ENCODE results near the gene LYRM4.

Gene LYRM4

DNA sequence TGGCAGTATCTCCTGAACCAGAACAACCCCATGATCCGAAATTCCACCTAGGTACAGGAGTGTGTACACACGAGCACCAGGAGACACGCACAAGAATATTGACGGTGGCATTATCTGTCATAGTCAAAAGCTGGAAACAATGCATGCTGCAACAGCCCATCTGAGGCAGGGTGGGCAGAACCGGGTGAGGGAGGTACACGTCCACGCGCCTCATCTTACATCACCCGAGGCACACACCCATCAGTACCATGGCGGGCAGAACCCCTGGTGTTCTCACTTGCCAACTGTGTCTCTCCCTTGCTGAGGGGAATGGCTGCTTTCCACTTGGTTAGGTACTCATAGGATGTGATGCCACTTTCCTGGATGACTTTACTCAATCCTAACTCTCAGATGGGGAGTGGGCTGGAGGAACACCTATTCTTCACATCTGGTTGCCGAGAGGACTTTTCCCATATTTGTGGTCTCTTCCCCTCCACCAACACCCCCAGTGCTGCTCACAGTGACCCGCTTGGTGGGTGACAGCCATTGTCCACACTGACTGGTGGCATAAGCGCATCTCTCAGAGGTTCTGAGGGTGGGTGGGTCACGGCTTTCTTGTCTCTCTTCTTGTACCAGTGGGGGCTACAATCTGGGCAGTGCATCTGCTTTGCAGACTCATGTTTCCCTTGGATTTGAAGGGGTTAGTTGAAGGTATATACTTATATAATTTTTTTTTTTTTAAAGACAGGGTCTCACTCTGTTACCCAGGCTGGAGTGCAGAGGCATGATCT, 162.1 kb downstream of the LYRM4 start:
- TF ChIP-seq, protein P1, sequence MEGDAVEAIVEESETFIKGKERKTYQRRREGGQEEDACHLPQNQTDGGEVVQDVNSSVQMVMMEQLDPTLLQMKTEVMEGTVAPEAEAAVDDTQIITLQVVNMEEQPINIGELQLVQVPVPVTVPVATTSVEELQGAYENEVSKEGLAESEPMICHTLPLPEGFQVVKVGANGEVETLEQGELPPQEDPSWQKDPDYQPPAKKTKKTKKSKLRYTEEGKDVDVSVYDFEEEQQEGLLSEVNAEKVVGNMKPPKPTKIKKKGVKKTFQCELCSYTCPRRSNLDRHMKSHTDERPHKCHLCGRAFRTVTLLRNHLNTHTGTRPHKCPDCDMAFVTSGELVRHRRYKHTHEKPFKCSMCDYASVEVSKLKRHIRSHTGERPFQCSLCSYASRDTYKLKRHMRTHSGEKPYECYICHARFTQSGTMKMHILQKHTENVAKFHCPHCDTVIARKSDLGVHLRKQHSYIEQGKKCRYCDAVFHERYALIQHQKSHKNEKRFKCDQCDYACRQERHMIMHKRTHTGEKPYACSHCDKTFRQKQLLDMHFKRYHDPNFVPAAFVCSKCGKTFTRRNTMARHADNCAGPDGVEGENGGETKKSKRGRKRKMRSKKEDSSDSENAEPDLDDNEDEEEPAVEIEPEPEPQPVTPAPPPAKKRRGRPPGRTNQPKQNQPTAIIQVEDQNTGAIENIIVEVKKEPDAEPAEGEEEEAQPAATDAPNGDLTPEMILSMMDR (IDR thresholded peaks at IDR 0.05; ENCODE audit: low read depth, low read length, missing control alignments) = no peak
- no peak for DNase-seq (ENCODE audit: low read depth)
- no peak overlapping the region for H3K4me3 ChIP-seq (ENCODE audit: low read depth, low read length)
- in situ Hi-C loops (cut with HindIII; ENCODE audit: low sequenced_read_pairs) = no loop called here

DNA sequence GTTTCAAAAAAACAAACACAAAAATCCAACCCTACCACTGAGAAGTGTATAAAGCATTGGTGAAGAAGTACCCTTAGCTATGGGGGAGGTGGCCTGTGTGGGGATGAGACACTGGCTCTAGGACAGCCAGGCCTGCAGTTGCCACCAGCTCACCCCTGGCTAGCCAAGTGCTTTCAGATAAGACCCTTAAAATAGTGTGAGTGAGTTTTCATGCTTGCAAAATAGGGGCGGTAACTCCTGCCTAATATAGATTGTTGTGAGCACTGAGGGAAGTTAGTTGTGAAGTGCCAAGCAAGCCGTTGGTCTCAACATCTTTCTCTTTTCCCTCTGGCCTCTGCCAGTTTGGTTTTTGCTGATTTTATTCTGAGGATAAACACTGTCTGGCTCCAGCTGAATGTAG, 164.3 kb downstream of the LYRM4 start:
- no peak for DNase-seq (ENCODE audit: low read depth)
- in situ Hi-C loops (cut with HindIII; ENCODE audit: low sequenced_read_pairs) = no loop called here
- TF ChIP-seq, protein P1 (IDR thresholded peaks at IDR 0.05; ENCODE audit: low read depth, low read length, missing control alignments) = no peak
- H3K4me3 ChIP-seq (ENCODE audit: low read depth, low read length) = no peak overlapping the region

DNA sequence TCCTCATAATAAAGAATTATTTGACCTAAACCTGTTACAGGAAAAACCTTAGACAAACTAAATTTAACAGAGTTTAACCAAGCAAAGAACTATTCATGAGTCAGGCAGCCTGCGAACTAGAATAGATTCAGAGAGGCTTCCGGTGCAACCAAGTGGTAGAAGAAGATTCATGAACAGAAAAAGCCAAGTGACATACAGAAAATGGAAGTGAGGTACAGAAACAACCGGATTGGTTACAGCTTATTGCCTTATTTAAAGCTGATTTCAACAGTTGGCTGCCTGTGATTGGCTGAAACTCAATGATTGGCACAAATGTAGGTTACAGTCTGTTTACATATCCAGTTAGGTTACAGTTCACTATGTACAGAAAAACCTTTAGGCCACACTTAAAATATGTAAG, 165.5 kb downstream of the LYRM4 start:
- in situ Hi-C loops (cut with HindIII; ENCODE audit: low sequenced_read_pairs) = no loop called here
- no peak for DNase-seq (ENCODE audit: low read depth)
- TF ChIP-seq, protein P1 (IDR thresholded peaks at IDR 0.05; ENCODE audit: low read depth, low read length, missing control alignments) = no peak
- H3K4me3 ChIP-seq (ENCODE audit: low read depth, low read length) = no peak overlapping the region

DNA sequence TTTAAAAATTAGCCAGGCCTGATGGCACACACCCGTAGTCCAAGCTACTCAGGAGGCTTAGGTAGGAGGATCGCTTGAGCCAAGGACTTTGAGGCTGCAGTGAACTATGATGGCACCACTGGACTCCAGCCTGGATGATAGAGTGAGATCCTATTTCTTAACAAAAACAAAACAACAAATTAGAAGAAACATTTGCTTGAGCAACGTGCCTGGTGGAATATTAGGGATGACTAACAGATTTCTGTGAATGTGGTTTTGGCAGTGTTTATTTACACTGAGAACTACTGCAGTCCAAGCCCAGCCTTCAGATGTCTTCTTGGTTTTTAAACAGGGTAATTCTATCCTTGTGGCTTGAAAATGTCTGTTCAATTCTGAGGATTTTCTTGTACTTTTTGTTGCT, 166.4 kb downstream of the LYRM4 start:
- DNase-seq (ENCODE audit: low read depth) = peak; percentile 89
- TF ChIP-seq, protein P1 (IDR thresholded peaks at IDR 0.05; ENCODE audit: low read depth, low read length, missing control alignments) = no peak
- no peak overlapping the region for H3K4me3 ChIP-seq (ENCODE audit: low read depth, low read length)
- in situ Hi-C loops (cut with HindIII; ENCODE audit: low sequenced_read_pairs) = no loop called here

DNA sequence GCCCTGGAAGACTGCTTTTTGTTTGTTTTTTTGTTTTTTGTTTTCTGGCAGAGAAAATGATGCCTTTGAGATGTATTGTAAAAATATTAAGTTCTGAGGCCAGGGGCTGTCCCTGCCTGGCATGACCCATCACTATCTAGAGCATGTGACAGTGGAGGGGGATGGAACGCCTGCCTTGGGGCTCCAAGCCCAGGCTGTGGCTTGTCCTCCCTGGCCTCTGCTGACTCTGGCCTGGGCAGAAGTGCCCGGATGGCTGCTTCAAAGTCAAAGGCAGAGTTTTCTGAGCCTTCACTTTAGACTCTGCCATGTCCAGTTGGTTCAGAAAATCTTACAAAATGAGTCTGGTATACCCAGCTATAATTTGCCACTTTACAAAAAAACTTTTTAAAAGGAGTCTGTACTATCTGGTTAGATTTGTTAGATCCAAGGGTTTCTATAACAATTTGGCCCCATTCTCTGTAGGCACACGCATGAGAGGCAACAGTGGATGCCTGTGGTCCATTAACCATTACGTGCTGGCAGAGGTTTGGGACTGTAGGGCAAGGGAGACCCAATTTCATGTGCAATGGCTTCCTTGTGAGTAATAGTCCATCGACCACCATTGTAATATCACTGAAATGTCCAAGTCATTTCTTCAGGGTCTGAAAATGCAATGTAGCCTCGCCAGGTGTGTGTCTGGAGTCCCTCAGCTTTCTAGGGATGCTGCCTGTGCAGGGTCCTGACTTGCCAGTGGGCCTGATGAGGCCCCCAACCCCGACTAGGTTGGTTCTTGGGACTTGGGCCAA, 167.3 kb downstream of the LYRM4 start:
- no peak overlapping the region for H3K4me3 ChIP-seq (ENCODE audit: low read depth, low read length)
- TF ChIP-seq, protein P1 (IDR thresholded peaks at IDR 0.05; ENCODE audit: low read depth, low read length, missing control alignments) = no peak
- no peak for DNase-seq (ENCODE audit: low read depth)
- in situ Hi-C loops (cut with HindIII; ENCODE audit: low sequenced_read_pairs) = no loop called here

DNA sequence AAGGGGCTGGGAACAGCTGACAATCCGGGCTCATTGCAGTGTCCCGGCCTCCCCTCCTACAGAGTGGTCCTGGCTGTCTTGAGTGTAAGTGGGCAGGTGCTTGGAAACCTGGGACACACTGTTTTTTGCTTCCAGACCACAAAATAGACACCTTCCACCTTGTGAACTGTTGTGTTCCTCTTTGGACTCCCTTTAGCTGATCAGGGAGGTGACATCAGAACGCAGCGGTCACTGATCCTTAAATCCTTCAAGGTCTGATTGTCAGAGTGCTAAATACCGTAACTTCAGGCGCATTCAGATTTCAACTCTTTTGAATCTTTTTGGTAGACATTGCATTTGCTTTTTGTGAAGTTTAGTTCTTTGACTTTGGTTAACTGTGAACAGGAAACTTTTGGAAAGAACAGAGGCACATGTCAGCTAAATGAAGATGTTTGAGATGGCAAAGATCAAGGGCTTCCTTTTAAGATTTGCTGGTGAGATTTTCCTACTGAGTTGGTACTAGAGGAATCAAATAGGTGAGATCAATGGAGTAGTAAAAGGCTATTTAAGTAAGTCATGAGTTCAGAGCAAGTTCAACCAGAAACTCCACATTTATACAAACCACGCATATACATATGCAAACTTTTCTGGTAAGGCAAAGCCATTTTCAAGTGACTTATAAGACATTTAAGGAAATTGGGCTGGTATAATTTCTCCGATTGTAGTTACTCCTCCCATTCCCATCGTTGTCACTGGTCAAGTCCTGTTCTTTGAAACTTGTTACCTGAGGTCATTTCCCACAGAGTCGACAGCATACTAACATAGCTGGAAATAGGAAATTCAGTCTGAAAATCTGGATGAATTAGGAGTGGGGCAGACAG, 169.3 kb downstream of the LYRM4 start:
- TF ChIP-seq, protein P1 (IDR thresholded peaks at IDR 0.05; ENCODE audit: low read depth, low read length, missing control alignments) = no peak
- H3K4me3 ChIP-seq (ENCODE audit: low read depth, low read length) = no peak overlapping the region
- in situ Hi-C loops (cut with HindIII; ENCODE audit: low sequenced_read_pairs) = no loop called here
- DNase-seq (ENCODE audit: low read depth) = no peak
